HCT116 (cell line): Measurements from ENCODE around the gene HJURP. TPM values are rescaled to one million over a fixed set of nuclear protein-coding genes. Genes with fewer than 3 reads are reported as not detected.

Experiments used
- ATAC-seq: fragments of 200-7000 bp; cut with Tn5 transposase; 2 replicates; pipeline ENCODE4 v1.9.1; 2020; ENCODE audit warnings: mild to moderate bottlenecking, moderate library complexity
- BruUV-seq: library from RNA; stranded (reverse); fragments of 400-500 nt; replicated peaks from 2 replicates; lab custom pipeline; 2021; lab: Mats Ljungman, UMichigan
- CTCF ChIA-PET: fragments of 300-600 bp; sonication (Branson Sonifier 250); formaldehyde crosslinking; loops from one replicate; lab custom pipeline; 2021; ENCODE audit warnings: antibody characterized with exemption; lab: Charles Lee
- POLR2A ChIA-PET: fragments of 300-600, 350-600 bp; sonication (Branson Sonifier 250); formaldehyde crosslinking; loops from one replicate; lab custom pipeline; 2021; ENCODE audit warnings: antibody characterized with exemption; lab: Charles Lee
- RAD21 ChIA-PET, 2 experiments: fragments of 300-600 bp; sonication (Branson Sonifier 250); formaldehyde crosslinking; loops; one replicate each; lab custom pipeline; 2023; ENCODE audit warnings: low total read pairs in 2 of 2; ENCODE audit not compliant: uncharacterized antibody in 2 of 2, unreplicated experiment in 2 of 2, low non-redundant PET in 1 of 2; lab: Charles Lee
- DNase-seq: peaks from one replicate; pipeline ENCODE4 v3.0.0-alpha.2; 2010; ENCODE audit warnings: low read depth, low spot score
- H2AFZ ChIP-seq: fragments of 200-600 bp; shearing (Covaris generic), sonication (generic); 2 replicates; pipeline ENCODE4 v1.6.1; 2017; ENCODE audit warnings: low read depth, mixed run types, mixed read lengths, antibody characterized with exemption, low read length; ENCODE audit not compliant: poor library complexity, severe bottlenecking
- H3K27ac ChIP-seq: 2 replicates; pipeline ENCODE4 v1.5.1; 2012; ENCODE audit warnings: low read depth, low read length
- H3K27me3 ChIP-seq: fragments of 200-600 bp; sonication (generic); 2 replicates; pipeline ENCODE4 v1.6.1; 2016; ENCODE audit warnings: mixed run types, low read length, mixed read lengths; ENCODE audit not compliant: insufficient read depth
- H3K36me3 ChIP-seq, 2 experiments: fragments of 200-500 bp in 1 of 2; fragments of 200-600 bp in 1 of 2; sonication (Bioruptor generic) in 1 of 2; sonication (generic) in 1 of 2; 2 replicates each; pipeline versions ENCODE4 v1.5.1 to v1.6.1; 2014 to 2016; ENCODE audit warnings: low read length in 2 of 2, inconsistent platforms in 1 of 2, mixed read lengths in 1 of 2, mixed run types in 1 of 2; ENCODE audit not compliant: insufficient read depth in 2 of 2, control insufficient read depth in 1 of 2
- H3K4me1 ChIP-seq, 2 experiments: fragments of 200-600 bp in 1 of 2; sonication (generic) in 1 of 2; 2 replicates each; pipeline versions ENCODE4 v1.5.1 to v1.6.1; 2012 to 2017; ENCODE audit warnings: low read length in 2 of 2, inconsistent platforms in 1 of 2, mild to moderate bottlenecking in 1 of 2, mixed read lengths in 1 of 2, mixed run types in 1 of 2, moderate library complexity in 1 of 2; ENCODE audit not compliant: insufficient read depth in 2 of 2, control insufficient read depth in 1 of 2
- H3K4me2 ChIP-seq: fragments of 200-600 bp; sonication (generic); 2 replicates; pipeline ENCODE4 v1.6.1; 2017; ENCODE audit warnings: mixed run types, low read length, mixed read lengths
- H3K4me3 ChIP-seq, 2 experiments: fragments of 200-600 bp in 1 of 2; sonication (generic) in 1 of 2; replicated peaks in 1 of 2; 2 replicates each; pipeline ENCODE4 v1.5.1; 2011 to 2016; ENCODE audit warnings: low read length in 2 of 2, control low read depth in 1 of 2, low read depth in 1 of 2, mild to moderate bottlenecking in 1 of 2, mixed read lengths in 1 of 2, mixed run types in 1 of 2
- H3K79me2 ChIP-seq: fragments of 200-600 bp; sonication (generic); 2 replicates; pipeline ENCODE4 v1.6.1; 2017; ENCODE audit warnings: mild to moderate bottlenecking, mixed run types, low read length, moderate library complexity, mixed read lengths; ENCODE audit not compliant: insufficient read depth
- H3K9ac ChIP-seq: fragments of 200-600 bp; sonication (generic); 2 replicates; pipeline ENCODE4 v1.6.1; 2016; ENCODE audit warnings: low read length, mixed read lengths
- H3K9me2 ChIP-seq: fragments of 200-600 bp; sonication (generic), shearing (Covaris generic); 2 replicates; pipeline ENCODE4 v1.6.1; 2017; ENCODE audit warnings: mixed run types, mild to moderate bottlenecking, moderate library complexity; ENCODE audit not compliant: insufficient read depth
- H3K9me3 ChIP-seq, 2 experiments: fragments of 200-500 bp in 1 of 2; fragments of 200-600 bp in 1 of 2; sonication (Bioruptor generic) in 1 of 2; sonication (generic) in 1 of 2; 2 replicates each; pipeline ENCODE4 v1.6.1; 2014 to 2017; ENCODE audit warnings: low read length in 2 of 2, mixed read lengths in 2 of 2, inconsistent platforms in 1 of 2, low read depth in 1 of 2, mild to moderate bottlenecking in 1 of 2, mixed run types in 1 of 2, moderate library complexity in 1 of 2; ENCODE audit not compliant: control insufficient read depth in 1 of 2, insufficient read depth in 1 of 2
- H4K20me1 ChIP-seq: fragments of 200-600 bp; sonication (generic), shearing (Covaris generic); 2 replicates; pipeline ENCODE4 v1.6.1; 2017; ENCODE audit warnings: mixed run types, mild to moderate bottlenecking, moderate library complexity; ENCODE audit not compliant: insufficient read depth
- ELF1 ChIP-seq: IDR thresholded peaks from 2 replicates; pipeline ENCODE4 v1.6.1; 2012; ENCODE audit warnings: low read depth, borderline replicate concordance
- EZH2 ChIP-seq: fragments of 200-600 bp; sonication (generic); IDR thresholded peaks from 2 replicates; pipeline ENCODE4 v1.6.1; 2017; ENCODE audit warnings: antibody characterized with exemption, mixed run types
- EZH2phosphoT487 ChIP-seq: fragments of 200-600 bp; IDR thresholded peaks from 2 replicates; pipeline ENCODE4 v1.6.1; 2018; ENCODE audit warnings: antibody characterized with exemption, borderline replicate concordance
- FOSL1 ChIP-seq: IDR thresholded peaks from 2 replicates; pipeline ENCODE4 v1.6.1; 2012; ENCODE audit warnings: low read depth
- SIN3A ChIP-seq: IDR thresholded peaks from 2 replicates; pipeline ENCODE4 v1.6.1; 2012; ENCODE audit warnings: low read depth
- intact Hi-C: fragments of 100-400 bp; cut with micrococcal nuclease; formaldehyde crosslinking; loops from 2 replicates; pipeline ENCODE4 v1.10.0; 2022
- total RNA-seq: library from RNA; stranded (reverse); gene quantifications from one replicate; pipeline ENCODE4 v1.2.1, GENCODE V29; 2021; ENCODE audit not compliant: unreplicated experiment
- TF ChIP-seq, protein P1 (sequence below): IDR thresholded peaks from 2 replicates; pipeline ENCODE4 v1.6.1; 2011; ENCODE audit warnings: mild to moderate bottlenecking, low read length, moderate library complexity; ENCODE audit not compliant: insufficient replicate concordance; ENCODE audit errors: extremely low read depth

HJURP gene
- total RNA-seq, 1 experiment from 2014 or later: 64.1 TPM

DNA sequence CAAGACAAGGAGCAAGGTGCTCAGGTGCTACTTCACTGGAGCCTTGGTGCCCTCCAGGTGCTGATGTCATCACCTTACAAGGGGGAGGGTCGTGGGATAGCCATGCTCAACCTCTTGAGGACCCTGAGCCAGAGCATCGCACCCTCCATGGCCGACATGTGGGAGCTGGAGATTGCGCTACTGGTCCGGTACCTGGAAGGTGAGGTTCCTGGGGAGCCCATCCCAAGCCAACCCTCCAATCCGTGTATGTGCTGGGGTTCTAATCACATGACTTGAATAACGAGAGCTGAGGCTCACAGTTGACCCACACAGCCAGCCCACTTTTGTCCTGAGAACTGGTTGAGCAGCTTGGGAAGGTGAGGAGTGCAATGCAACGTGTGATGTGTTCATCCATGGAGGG is 50.3 kb downstream of the HJURP start (continued):
- no peak for TF ChIP-seq SIN3A
- TF ChIP-seq, protein P1, sequence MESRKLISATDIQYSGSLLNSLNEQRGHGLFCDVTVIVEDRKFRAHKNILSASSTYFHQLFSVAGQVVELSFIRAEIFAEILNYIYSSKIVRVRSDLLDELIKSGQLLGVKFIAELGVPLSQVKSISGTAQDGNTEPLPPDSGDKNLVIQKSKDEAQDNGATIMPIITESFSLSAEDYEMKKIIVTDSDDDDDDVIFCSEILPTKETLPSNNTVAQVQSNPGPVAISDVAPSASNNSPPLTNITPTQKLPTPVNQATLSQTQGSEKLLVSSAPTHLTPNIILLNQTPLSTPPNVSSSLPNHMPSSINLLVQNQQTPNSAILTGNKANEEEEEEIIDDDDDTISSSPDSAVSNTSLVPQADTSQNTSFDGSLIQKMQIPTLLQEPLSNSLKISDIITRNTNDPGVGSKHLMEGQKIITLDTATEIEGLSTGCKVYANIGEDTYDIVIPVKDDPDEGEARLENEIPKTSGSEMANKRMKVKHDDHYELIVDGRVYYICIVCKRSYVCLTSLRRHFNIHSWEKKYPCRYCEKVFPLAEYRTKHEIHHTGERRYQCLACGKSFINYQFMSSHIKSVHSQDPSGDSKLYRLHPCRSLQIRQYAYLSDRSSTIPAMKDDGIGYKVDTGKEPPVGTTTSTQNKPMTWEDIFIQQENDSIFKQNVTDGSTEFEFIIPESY: no peak
- no peak for TF ChIP-seq FOSL1

DNA sequence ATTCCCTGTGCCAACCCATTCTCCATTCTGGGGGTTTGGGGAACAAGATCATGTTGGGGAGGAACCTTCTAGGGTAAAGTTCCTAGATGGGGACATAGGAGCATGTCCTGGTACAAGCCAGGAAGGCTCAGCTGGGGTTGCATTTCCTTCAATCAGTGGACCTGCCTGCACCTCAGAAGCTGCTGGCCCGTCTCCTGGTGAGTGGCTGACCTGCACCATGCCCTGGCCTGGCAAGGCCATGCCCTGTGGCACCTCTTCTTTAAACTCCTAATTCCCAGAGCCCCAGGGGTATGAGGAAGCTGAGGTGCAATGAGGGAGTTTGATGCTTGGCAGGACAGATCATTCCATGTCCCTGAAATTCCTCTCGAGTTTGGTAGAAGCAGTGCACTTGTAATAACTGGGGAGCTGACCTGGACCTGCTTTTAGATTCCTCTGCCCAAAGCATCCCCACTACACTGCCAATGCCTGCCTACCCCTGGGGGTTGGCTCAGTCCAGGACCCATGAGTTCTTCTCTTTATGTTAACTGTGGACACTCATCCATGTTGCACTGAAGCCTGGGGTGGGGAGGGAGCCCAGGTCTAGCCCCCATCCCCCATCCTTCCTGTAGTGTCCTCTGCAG is 50.9 kb downstream of the HJURP start:
- Histone ChIP-seq H3K27me3 (no peaks in the 10 kb centered on the region), H3K9me2 (no peaks in the 10 kb centered on the region), H3K4me3 (no peak overlapping the region), H3K4me2 (no peak overlapping the region), H3K9me3 (no peaks in the 10 kb centered on the region), H2AFZ (no peak overlapping the region), H3K4me1 (peaks cover 5 to 9% of the 10 kb centered on the region in 2 experiments; a peak in 3 of 4 replicates), H3K79me2 (no peaks in the 10 kb centered on the region), H4K20me1 (no peaks in the 10 kb centered on the region), H3K27ac (no peak overlapping the region), H3K36me3 (no peaks in the 10 kb centered on the region), H3K9ac (no peak overlapping the region)
- BruUV-seq: no TSS peak
- RAD21 ChIA-PET: no interaction called here
- POLR2A ChIA-PET: no interaction called here
- intact Hi-C loops: no loop called here
- DNase-seq: no peak
- ATAC-seq: no peak
- CTCF ChIA-PET: no interaction called here
- TF ChIP-seq ELF1 (no peak), EZH2 (no peak), EZH2phosphoT487 (no peak)
